Stimulated activated CD4-positive, alpha-beta T cell treated with anti-CD3 and anti-CD28 coated beads, TNF-alpha, amount 100 ng/mL, for 1 hour (primary cell): ENCODE measurements around the gene NEDD4L.
"Not testable (repeated sequence)": the region's sequence is repeated elsewhere in the genome, so short reads cannot be mapped to it uniquely, and the experiment has no call there.

Experiments
- DNase-seq, 3 donors: peaks; one replicate each; pipeline ENCODE4 v3.0.0-alpha.2; 2020; ENCODE audit warnings: low read depth in 3 of 3, low spot score in 1 of 3

NEDD4L gene

DNA sequence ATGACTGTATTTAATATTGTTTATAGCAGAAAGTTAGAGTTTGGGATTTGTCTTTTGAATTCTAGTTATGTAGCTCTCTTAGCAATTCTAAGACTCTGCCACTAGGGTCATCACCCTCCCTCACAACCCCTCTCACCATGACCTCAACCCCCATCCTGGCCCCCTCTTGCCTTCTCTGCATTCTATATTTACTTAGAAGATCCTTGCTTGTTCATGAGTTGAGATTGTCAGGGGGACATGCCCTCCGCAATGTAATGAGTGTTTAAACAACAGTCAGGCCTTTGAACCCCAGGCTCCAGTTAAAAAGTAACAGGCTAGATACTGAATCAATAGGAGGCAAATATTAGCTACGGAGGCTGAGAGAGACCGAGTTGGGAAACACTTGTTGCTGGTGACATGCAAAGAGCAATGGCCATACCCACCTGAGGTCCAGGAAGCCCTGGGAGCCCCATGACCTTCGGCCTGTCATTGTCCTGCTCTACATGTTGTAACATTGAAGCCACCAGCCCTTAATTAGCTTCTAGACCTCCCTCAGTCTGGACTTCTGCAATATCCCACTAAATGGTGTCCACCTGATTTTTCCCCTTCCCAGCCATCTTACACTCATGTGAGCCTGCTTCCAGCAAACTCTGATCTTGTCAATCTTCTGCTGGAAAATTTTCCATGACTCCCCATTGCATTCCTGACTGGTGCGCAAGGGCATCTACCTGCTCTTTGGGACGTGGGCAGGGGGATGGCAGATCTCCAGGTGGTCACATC, 363.8 kb downstream of the NEDD4L start:
- DNase-seq, result no peak

DNA sequence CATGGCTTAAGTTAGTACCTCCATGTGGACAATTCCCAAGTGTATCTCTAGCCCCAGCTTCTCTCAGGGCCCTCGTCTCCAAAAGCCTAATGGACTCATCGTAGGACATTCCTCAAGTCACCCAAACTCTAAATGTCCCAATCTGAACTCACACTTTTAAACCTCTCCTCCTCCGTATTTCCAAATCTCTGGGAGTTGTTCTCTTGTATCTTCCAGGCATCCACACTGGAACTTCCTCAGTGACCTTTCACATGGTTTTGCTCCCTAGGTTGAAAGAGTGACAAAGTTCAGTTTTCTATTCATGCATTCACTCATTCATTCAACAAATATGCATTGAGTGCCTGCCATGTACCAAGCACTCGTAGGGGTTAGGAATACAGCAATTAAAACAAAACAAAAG, 364.6 kb downstream of the NEDD4L start:
- no peak for DNase-seq

DNA sequence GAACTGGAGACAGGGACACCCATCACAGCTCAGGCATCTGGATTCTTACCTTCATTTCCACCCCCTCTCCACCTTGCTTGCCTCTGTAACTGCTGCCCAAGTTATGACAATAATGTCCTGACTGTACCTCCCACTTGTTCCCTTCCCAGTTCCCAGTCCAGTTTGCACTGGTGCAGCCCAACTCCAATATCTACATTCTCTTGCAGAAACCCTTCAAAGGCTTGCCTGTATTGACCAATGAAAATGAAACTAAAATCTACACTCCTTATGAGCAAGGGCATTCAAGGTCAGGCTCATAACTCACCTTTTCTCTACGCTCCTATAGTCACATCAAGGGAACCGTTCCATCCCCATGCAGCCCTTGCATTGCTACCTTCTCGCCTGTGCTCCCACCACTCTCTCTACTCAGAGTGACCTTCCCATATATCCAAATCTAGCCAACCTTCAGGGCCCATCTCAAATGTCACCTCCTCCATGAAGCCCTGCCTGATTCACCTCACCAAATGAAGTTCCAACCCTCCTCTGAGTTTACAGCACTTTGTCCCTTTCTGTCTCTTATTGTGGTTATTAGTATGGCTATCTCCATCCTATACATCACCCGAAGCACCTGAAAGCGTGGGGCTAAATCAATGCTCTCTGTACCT, 365.9 kb downstream of the NEDD4L start:
- no peak for DNase-seq

DNA sequence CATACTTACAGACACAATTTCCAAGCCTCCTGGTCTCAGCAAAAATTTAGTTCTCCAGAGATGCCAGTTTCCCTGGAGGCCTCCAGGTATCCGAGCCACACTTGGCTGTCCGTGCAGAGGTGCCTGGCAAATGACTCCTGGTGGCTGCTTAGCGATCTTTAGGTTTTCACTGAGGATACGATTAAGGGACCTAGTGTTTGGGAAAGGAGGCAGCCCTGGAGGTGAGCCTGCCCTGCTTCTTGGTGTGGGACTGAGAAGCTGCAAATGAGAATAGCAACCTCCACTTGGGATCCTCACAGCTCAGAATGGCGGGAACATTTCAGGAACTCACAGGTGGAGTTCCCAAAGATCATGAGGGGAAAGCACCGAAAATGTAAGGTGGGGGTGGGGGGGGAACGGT, 367.3 kb downstream of the NEDD4L start:
- DNase-seq, result no peak

DNA sequence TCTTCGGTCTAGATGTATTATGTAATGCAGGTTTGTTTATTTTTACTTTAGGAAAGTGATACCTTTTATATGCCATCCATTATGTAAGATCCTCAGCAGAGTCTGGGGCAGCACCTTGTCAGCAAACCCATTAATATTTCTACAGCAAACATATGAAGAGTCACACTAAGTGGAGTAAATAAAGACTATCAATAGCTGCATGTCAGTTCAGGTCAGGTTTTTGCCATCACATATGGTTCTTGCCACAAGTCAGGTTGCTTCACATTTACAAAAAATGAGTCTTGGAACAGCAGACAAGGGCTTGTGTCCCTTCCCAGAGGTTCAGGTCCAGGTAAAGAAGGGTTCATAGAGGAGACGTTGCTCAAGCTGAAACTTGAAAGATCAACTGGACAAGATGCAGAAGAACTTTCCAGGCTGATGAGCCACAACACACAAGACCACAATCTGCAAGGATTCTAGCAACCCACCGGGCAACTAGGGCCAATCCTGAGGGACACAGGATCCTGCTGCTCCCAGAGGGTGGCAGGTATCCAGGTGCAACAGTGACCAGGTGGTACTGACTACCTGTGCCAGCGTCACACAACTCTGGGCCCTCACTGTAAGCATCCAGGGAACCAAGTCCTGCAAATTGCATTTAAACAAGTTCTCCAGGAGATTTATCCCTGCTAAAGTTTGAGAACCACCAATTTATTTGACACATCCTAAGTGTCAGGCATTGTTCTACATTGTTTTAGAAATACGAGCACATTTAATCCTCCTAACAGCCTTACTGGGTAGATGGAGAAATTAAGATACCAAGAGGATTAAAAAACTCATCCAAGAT, 369.0 kb downstream of the NEDD4L start:
- no peak for DNase-seq

DNA sequence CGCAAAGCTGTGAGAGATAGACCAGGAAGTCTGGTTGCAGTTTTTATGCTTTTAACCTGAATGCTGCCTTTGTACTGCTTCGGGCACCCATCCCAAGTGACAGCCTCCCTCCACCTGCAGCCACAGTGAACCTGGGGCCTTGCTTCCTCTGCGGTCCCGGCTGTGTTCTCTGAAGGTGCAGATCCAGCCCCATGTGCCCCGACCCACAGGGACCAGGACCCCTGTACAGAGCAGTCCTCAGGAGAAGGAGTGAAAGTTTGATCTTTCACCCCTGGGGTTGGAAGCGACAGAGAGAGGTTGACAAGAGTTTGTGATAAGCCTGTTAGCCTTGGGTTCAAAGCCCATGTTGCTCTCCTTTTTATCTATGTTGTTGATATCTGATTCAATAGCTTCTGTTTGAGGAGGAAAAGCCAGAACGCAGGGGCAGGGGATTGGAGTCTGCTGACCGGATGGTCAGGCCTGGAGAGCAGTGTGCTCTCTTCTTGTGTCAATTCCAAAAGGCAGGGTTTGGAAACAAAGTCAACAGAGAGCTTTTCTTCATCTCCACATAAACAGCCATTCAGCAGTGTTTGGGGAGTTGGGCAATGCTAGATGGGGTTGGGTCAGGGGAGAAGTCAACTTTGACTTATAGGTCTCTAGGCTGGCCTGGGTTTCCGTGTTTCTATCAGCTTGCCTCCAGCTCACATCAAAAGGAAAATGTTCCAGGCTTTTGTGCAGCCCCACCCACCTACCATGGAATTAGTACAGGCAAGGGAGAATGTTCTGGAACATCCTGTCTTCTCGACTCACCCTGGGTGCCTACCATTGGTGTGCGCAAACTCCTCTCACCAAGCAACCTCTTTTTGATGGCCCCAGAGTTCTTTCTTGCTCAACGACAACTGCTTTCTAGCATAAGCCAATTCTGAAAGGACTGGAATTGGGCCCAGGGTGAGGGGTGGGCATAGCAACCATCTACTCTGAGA, 369.9 kb downstream of the NEDD4L start:
- no peak for DNase-seq

DNA sequence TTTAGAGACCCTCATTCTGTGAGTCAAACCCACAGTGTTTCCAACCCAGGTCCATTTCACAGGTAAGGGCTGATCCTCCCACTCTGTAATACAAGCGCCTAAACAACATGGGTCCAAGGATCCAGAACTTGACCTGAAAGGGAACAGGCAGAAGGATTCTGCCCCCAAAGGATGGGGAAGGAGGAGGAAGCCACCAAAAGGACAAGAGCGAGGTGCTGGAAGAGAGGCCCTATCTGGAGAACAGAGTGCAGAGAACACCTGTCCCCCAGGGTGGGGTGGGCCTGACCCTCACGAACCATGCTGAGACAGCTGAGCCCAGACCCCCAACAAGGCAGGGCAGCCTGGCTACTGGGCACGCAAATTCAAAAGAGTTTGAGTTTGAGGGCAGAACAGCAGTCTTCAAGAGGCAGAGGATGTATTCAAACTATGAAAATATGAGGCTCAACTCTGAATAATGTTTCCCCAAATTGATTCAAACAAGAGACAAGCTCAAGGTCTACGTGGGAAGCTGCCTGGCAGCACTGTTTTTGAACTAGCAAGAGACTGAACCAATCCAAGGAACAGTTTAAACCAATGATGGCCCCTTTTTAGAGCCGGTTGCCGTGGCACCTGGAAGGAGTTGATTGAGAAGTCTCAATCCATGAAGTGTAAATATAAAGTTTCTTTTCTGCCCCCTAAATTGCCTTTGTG, 372.1 kb downstream of the NEDD4L start:
- DNase-seq, result no peak

DNA sequence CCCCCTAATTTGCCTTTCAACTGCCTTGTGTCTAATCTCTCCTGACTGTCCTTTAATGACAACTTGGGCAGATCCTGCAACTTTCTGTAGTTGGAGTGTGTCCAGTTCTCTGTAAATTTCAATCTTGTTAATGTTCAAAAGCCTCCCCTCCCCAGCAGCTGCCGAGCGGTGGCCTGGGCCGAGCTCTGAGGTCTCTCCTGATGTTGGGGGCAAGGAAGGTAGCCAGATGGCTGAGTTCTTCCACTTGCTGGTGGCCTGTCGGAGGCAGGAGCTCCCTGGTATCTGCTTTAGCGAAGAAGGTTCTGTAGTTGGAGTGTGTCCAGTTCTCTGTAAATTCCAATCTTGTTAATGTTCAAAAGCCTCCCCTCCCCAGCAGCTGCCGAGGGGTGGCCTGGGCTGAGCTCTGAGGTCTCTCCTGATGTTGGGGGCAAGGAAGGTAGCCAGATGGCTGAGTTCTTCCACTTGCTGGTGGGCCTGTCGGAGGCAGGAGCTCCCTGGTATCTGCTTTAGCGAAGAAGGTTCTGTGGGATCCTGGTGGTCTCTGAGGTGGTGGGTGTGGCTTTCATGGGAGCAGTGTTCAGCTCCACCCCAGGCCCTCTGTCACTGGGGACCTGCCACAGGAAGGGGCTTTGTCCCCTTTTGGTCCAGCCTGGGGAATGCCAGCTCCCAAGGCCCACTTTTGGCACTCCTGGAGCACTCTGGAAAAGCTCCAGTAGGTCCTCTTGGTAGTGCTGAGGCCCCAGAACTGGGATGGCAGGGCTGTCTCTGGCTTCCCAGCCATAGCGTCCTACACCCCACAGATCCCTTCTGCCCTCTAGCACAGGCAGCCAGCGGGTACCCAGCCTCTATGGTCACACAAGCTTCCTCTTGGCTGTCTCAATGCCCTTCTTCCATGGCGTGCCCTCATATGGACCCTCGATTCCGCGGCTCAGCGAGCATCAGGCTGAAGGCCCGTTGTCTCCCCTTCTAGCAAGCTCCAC, 373.0 kb downstream of the NEDD4L start:
- no peak for DNase-seq

DNA sequence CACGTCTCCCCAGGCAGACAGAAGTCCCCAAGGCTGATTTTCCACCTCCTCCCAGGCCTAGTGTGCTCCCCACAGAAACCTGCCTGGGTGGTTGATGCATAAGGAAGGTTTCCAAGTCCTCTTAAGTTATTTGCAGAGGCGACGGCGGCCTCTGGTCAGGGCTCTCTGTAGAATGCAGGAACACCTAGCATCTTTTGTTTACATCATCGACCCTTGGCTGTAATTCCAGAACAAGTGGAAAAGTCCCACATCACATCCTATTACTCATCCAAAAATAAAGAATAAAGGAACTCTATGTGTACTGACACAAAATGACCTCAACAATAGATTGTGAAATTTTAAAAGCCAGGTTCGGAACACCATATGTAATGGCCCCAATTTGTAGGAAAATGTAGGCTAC, 373.7 kb downstream of the NEDD4L start:
- no peak for DNase-seq

DNA sequence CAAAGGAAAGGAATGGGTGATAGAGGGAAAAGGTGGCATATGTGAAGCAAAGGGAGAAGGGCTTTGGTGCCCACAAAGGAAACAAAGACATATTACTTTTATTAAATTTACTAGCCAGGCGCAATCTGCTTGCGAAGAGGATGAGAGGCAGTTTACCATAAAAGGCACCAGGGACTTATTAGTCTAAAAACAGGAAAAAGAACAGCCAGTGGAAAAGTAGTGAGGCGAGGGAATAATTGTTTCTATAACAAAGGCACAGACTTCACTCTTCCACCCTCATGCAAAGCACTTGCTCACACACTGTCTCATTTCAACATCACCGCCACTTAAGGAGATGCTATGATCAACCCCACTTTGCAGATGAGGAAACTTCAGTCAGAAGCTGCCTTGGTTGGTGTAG, 374.3 kb downstream of the NEDD4L start:
- no peak for DNase-seq

DNA sequence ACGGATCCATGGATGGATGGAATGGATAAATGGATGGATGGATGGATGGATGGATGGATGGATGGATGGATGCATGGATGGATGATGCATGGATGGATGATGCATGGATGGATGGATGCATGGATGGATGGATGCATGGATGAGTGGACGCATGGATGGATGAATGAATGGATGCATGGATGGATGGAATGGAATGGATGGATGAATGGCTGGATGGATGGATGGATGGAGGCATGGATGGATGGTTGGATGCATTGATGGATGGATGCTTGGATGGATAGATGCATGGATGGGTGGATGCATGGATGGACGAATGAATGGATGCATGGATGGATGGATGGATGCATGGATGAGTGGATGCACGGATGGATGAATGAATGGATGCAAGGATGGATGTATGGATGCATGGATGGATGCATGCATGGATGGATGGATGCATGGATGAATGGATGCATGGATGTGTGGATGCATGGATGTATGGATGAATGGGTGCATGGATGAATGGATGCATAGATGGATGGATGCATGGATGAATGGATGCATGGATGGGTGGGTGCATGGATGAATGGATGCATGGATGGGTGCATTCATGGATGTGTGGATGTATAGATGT, 375.7 kb downstream of the NEDD4L start:
- no peak for DNase-seq

DNA sequence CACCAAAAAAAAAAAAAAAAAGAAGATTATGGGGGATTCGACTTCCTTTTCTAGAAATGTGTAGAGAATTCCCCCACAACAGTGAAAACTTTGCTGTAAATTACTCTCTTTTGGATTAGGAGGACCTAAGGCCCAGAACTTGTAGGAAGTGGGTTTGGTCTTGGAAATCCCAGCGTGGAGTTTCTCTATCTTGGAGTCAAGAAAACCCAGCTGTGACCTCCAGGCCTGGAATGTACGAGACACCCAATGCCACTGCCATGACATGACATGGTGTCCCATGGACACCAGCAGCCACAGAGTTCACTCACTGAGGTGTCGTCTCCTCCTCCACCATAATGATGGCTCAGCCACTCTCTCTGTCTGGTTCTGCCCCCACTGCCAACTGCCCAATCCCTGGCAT, 382.6 kb downstream of the NEDD4L start:
- no peak for DNase-seq

DNA sequence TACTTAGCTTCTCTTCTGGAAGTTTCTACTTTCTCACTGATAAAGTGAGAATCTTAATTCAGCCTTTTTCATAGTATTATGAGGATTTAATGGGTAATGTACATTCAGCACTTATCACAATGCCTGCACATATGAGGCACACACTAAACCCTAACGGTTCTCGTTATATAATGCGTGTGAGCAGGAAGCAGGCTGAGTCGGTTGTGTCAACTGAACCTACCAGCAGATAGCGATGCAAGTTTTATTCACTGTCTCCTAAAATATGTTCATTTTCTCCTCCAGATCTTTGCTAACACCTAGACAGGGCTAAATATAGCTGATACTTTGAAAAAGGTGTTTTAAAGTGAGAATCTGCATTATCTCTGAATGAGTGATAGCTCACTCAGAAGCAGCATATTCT, 383.3 kb downstream of the NEDD4L start:
- no peak for DNase-seq

DNA sequence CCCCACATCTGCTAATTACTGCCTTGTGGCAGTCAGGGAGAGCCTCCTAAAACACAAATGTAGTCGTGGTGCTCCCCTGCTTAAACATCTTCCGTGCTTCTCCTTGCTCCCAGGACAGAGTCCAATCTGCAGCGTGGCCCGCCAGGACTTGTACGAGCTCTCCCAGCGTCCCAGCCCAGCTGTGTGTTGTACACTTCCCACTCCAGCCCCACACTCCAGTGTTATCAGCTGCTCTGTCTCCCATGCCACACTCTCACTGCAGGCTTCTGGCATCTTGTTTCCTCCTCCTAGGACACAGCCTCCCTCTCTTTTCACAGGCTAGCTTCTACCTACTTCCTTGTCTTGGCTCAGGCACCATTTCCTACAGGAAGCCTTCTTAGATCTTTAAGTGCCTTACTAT, 385.4 kb downstream of the NEDD4L start:
- DNase-seq, result no peak

DNA sequence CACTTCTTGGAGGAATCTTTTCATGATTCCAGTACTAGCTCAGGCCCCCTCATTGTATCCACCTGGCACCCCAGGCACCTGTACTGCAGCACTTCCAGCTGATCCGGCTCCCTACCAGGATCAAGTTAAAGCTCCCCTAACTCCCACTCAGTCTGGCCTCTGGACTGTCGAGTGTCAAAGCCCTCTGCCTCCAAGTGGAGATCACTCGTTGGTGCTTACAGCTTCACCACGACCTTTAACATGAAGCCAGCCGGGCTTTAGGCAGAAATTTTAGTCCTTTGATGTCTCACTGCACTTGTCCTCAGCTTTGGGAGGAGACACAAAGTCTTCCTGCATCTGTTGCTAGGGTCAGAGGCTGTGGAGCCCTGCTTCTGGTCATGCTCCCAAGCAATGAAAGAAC, 387.2 kb downstream of the NEDD4L start:
- DNase-seq, result no peak

DNA sequence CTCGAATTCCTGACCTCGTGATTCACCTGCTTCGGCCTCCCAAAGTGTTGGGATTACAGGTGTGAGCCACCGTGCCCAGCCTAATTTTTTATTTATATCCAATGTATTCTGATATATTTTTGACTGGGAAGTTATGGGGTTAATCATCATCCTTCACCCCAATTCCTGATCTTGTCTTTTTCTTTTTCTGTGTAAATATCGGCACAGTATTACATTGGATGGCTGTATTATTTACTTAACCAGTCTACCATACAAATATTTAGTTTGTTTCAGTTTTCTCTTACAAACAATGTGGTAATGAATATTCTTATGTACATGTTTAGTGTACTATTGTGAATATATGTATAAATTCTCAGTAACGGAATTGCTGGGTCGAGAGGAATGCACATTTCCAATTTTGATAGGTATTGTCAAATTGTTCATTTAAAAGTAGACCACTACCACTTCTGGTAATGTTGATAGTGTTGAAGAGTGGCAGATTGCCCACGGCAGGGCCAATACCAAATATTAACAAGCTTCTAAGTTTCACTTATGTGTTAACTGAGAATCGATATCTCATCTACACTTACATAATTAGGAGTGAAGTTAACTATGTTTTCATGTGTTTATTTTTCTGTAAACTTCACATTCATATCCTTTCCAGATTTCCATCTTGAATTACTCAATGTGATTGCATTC, 388.2 kb downstream of the NEDD4L start:
- no peak for DNase-seq

DNA sequence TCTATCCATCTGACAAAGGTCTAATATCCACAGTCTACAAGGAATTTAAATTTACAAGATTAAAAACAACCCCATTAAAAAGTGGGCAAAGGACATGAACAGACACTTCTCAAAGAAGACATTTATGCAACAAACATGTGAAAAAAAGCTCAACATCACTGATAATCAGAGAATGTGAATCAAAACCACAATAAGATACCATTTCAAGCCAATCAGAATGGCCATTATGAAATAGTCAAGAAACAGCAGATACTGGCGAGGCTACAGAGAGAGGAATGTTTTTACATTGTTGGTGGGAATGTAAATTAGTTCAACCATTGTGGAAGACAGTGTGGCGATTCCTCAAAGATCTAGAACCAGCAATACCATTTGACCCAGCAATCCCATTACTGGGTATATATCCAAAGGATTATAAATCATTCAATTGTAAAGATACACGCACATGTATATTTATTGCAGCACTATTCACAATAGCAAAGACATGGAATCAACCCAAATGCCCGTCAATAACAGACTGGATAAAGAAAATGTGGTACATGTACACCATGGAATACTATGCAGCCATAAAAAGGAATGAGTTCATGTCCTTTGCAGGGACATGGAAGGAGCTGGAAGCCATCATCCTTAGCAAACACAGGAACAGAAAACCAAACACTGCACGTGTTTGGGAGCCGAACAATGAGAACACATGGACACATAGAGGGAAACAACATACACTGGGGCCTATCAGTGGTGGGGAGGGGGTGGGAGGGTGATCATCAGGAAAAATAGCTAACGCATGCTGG, 391.4 kb downstream of the NEDD4L start:
- not testable (repeated sequence) for DNase-seq
